Measurements from ENCODE around the gene GCSAM. TPM values are rescaled to one million over a fixed set of nuclear protein-coding genes. Genes with fewer than 3 reads are reported as not detected.

The GCSAM gene
- total and polyA plus RNA-seq, 2 experiments from 2014 or later, result 0.86 TPM; not detected in 1

GRCh38 chr3:112133626-112134334 lies 732 bp upstream of the GCSAM start:
- ATAC-seq (no peak), DNase-seq (ENCODE audit: low spot score) (no peak)
- peaks cover 41% of the 10 kb centered on the region for H3K4me1 Mint-ChIP-seq
- H3K4me1 ChIP-seq (ENCODE audit: insufficient read depth), result peaks cover 20% of the 10 kb centered on the region
- H3F3A ChIP-seq (replicated peaks; ENCODE audit: low read depth), result no peaks in the 10 kb centered on the region
- H3K4me2 ChIP-seq, result no peak overlapping the region
- TF ChIP-seq JUNB (IDR thresholded peaks at IDR 0.05; ENCODE audit: unreplicated experiment), result no peak
- no peak for TF ChIP-seq ZNF114 (CRISPR knock-in tag; IDR thresholded peaks at IDR 0.05)
- TF ChIP-seq POLR2AphosphoS5 (IDR thresholded peaks at IDR 0.05; ENCODE audit: low read depth), result no peak
- TF ChIP-seq EZH2 (IDR thresholded peaks at IDR 0.05; ENCODE audit: low read depth, unreplicated experiment), result no peak
- TF ChIP-seq ZNF331 (CRISPR knock-in tag; IDR thresholded peaks at IDR 0.05; ENCODE audit: low read depth), result no peak
- TF ChIP-seq ZNF462 (CRISPR knock-in tag; IDR thresholded peaks at IDR 0.05), result no peak
- TF ChIP-seq EZH2phosphoT487 (IDR thresholded peaks at IDR 0.05; ENCODE audit: unreplicated experiment), result no peak
- no peak for TF ChIP-seq CTCF (conservative IDR thresholded peaks at IDR 0.05; ENCODE audit: low read depth in 2 of 2)
- TF ChIP-seq, protein P1, sequence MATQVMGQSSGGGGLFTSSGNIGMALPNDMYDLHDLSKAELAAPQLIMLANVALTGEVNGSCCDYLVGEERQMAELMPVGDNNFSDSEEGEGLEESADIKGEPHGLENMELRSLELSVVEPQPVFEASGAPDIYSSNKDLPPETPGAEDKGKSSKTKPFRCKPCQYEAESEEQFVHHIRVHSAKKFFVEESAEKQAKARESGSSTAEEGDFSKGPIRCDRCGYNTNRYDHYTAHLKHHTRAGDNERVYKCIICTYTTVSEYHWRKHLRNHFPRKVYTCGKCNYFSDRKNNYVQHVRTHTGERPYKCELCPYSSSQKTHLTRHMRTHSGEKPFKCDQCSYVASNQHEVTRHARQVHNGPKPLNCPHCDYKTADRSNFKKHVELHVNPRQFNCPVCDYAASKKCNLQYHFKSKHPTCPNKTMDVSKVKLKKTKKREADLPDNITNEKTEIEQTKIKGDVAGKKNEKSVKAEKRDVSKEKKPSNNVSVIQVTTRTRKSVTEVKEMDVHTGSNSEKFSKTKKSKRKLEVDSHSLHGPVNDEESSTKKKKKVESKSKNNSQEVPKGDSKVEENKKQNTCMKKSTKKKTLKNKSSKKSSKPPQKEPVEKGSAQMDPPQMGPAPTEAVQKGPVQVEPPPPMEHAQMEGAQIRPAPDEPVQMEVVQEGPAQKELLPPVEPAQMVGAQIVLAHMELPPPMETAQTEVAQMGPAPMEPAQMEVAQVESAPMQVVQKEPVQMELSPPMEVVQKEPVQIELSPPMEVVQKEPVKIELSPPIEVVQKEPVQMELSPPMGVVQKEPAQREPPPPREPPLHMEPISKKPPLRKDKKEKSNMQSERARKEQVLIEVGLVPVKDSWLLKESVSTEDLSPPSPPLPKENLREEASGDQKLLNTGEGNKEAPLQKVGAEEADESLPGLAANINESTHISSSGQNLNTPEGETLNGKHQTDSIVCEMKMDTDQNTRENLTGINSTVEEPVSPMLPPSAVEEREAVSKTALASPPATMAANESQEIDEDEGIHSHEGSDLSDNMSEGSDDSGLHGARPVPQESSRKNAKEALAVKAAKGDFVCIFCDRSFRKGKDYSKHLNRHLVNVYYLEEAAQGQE (IDR thresholded peaks at IDR 0.05; ENCODE audit: unreplicated experiment), result no peak
- TF ChIP-seq, protein P2, sequence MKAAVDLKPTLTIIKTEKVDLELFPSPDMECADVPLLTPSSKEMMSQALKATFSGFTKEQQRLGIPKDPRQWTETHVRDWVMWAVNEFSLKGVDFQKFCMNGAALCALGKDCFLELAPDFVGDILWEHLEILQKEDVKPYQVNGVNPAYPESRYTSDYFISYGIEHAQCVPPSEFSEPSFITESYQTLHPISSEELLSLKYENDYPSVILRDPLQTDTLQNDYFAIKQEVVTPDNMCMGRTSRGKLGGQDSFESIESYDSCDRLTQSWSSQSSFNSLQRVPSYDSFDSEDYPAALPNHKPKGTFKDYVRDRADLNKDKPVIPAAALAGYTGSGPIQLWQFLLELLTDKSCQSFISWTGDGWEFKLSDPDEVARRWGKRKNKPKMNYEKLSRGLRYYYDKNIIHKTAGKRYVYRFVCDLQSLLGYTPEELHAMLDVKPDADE (IDR thresholded peaks at IDR 0.05), result no peak
- no peak for TF ChIP-seq NANOG (IDR thresholded peaks at IDR 0.05; ENCODE audit: borderline replicate concordance)
- no peak for TF ChIP-seq STAT1 (IDR thresholded peaks at IDR 0.05; ENCODE audit: unreplicated experiment)
- TF ChIP-seq CREB1 (CRISPR knock-in tag; IDR thresholded peaks at IDR 0.05; ENCODE audit: low read depth), result no peak
- no peaks in the 10 kb centered on the region for H3K36me3 ChIP-seq (ENCODE audit: insufficient read depth)
- no peak overlapping the region for H3K4me3 Mint-ChIP-seq
- H3K9me2 ChIP-seq (ENCODE audit: insufficient read depth), result no peaks in the 10 kb centered on the region
- no peaks in the 10 kb centered on the region for H3K27me3 Mint-ChIP-seq (ENCODE audit: insufficient read depth, low read depth, poor library complexity)
- H3K27ac ChIP-seq (ENCODE audit: low read depth), result no peak overlapping the region
- no peak overlapping the region for H2AFZ ChIP-seq
- no peak overlapping the region for H3K4me3 ChIP-seq
- H3K27me3 ChIP-seq (ENCODE audit: insufficient read depth), result no peaks in the 10 kb centered on the region
- no peaks in the 10 kb centered on the region for H4K20me1 ChIP-seq (replicated peaks; ENCODE audit: insufficient read depth)
- H3K36me3 Mint-ChIP-seq (ENCODE audit: low read depth), result no peaks in the 10 kb centered on the region
- no peaks in the 10 kb centered on the region for H3K79me2 ChIP-seq (replicated peaks; ENCODE audit: insufficient read depth)
- H3K9me3 Mint-ChIP-seq, result no peaks in the 10 kb centered on the region
- no peak overlapping the region for H3K27ac Mint-ChIP-seq

Measured in GM23338 (cell line).